Measurements from ENCODE around the gene HS1BP3.

- TF ChIP-seq CTCF (IDR thresholded peaks at IDR 0.05) (no peak), POLR2A (IDR thresholded peaks at IDR 0.05) (no peak), POLR2AphosphoS5 (IDR thresholded peaks at IDR 0.05) (no peak)
Measured at GRCh38 chr2:20634507-20635112, 16.3 kb downstream of the HS1BP3 start.
